ENCODE results near the gene ZNF750.

ZNF750 gene

GRCh38 chr17:82817947-82818346 is 21.9 kb downstream of the ZNF750 start:
- H3K4me3 ChIP-seq (replicated peaks; ENCODE audit: low read depth, low read length) = no peak overlapping the region
- TF ChIP-seq, protein P1, sequence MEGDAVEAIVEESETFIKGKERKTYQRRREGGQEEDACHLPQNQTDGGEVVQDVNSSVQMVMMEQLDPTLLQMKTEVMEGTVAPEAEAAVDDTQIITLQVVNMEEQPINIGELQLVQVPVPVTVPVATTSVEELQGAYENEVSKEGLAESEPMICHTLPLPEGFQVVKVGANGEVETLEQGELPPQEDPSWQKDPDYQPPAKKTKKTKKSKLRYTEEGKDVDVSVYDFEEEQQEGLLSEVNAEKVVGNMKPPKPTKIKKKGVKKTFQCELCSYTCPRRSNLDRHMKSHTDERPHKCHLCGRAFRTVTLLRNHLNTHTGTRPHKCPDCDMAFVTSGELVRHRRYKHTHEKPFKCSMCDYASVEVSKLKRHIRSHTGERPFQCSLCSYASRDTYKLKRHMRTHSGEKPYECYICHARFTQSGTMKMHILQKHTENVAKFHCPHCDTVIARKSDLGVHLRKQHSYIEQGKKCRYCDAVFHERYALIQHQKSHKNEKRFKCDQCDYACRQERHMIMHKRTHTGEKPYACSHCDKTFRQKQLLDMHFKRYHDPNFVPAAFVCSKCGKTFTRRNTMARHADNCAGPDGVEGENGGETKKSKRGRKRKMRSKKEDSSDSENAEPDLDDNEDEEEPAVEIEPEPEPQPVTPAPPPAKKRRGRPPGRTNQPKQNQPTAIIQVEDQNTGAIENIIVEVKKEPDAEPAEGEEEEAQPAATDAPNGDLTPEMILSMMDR (IDR thresholded peaks at IDR 0.05; ENCODE audit: low read length, missing control alignments) = no peak
- DNase-seq (ENCODE audit: low read depth) = no peak

GRCh38 chr17:82816358-82816757 is 23.5 kb downstream of the ZNF750 start:
- DNase-seq (ENCODE audit: low read depth) = no peak
- H3K4me3 ChIP-seq (replicated peaks; ENCODE audit: low read depth, low read length) = no peak overlapping the region
- TF ChIP-seq, protein P1 (IDR thresholded peaks at IDR 0.05; ENCODE audit: low read length, missing control alignments) = no peak

DNA sequence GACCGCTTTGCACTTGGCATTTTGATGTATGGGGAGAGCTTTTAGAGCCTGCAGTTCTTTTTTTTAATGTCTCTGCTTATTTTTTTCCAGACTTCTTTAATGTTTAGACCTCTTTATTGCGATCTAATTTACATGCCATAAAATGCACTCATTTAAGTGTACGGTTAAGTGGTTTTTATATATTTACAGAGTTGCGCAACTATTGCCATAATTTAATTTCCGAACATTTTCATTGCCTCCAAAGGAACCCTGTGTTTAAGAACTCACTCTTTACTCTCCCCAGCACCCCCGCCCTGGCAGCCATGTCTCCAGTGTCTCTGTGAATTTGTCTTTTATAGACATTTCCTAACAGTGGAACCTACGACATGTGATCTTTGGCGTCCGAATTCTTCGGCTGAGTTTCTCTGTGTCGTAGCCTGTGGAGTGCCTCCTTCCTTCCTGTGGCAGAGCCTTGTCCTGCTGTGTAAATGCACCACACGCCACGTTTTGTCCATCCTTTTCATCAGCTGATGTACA is 24.0 kb downstream of the ZNF750 start:
- no peak overlapping the region for H3K4me3 ChIP-seq (replicated peaks; ENCODE audit: low read depth, low read length)
- TF ChIP-seq, protein P1 (IDR thresholded peaks at IDR 0.05; ENCODE audit: low read length, missing control alignments) = no peak
- no peak for DNase-seq (ENCODE audit: low read depth)

- TF ChIP-seq, protein P1 (IDR thresholded peaks at IDR 0.05; ENCODE audit: low read length, missing control alignments) = no peak
- no peak for DNase-seq (ENCODE audit: low read depth)
- H3K4me3 ChIP-seq (replicated peaks; ENCODE audit: low read depth, low read length) = no peak overlapping the region
Observed at GRCh38 chr17:82815354-82815753, 24.5 kb downstream of the ZNF750 start.

DNA sequence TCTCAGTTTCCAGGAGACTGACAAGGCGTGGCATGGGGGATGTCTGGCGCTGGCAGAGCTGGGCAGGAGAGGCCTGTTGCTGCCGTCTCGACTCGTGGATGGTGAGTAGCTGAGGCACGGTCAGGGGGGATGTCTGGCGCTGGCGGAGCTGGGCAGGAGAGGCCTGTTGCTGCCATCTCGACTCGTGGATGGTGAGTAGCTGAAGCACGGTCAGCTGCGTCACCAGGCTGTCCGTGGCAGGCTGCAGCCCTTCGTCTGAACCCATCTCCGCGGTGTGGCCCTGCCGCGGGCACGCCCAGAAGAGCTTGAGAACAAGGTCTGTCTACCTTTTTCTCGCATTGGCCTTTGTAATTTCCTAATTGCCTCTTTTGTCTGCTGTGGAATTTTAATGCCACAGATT is 25.0 kb downstream of the ZNF750 start:
- TF ChIP-seq, protein P1 (IDR thresholded peaks at IDR 0.05; ENCODE audit: low read length, missing control alignments) = no peak
- no peak for DNase-seq (ENCODE audit: low read depth)
- H3K4me3 ChIP-seq (replicated peaks; ENCODE audit: low read depth, low read length) = no peak overlapping the region

DNA sequence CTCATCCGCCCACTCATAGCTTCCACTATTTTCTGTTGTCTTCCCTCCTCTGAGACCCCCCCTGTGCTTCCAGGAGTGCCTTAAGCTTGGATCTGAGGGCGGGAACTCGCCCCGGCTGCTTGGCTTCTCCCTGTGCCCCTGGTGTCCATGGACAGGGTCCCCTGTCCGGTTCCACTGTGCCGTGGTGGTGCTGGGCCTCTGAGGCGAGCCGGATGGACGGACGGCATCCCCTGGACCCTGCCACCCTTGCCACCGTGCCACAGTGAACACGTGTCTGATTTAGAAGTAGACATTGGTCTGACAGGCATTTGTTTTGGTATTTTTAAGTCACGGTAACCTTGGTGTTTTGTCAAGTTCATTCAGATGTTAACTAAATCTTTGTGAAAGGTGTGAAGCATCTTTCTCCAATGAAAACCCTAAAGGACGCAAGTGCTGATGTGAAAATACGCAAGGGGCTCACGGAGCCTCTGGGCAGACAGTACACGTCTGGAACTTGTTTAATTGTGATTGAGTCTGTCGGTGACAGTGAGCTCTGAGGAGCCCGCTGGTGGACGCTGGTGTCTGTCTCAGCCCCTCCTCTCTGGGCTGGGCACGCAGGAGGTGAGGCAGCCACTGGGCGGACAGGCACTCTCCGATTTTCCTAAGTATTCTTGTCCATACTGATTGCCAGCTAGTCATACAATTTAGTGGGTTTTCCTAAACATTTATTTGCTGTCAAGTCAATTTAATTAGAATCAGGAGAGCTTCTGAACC is 26.3 kb downstream of the ZNF750 start:
- TF ChIP-seq, protein P1 (IDR thresholded peaks at IDR 0.05; ENCODE audit: low read length, missing control alignments) = no peak
- DNase-seq (ENCODE audit: low read depth) = no peak
- no peak overlapping the region for H3K4me3 ChIP-seq (replicated peaks; ENCODE audit: low read depth, low read length)

GRCh38 chr17:82812601-82813000 is 27.2 kb downstream of the ZNF750 start:
- TF ChIP-seq, protein P1 (IDR thresholded peaks at IDR 0.05; ENCODE audit: low read length, missing control alignments) = no peak
- H3K4me3 ChIP-seq (replicated peaks; ENCODE audit: low read depth, low read length) = no peak overlapping the region
- DNase-seq (ENCODE audit: low read depth) = no peak

All from fibroblast of pulmonary artery (primary cell).